ENCODE data around the gene SMC6. TPM values are rescaled to one million over a fixed set of nuclear protein-coding genes. Genes with fewer than 3 reads are reported as not detected.

SMC6 gene
- polyA plus RNA-seq, 1 donor from 2014 or later, result 20.1 TPM

DNA sequence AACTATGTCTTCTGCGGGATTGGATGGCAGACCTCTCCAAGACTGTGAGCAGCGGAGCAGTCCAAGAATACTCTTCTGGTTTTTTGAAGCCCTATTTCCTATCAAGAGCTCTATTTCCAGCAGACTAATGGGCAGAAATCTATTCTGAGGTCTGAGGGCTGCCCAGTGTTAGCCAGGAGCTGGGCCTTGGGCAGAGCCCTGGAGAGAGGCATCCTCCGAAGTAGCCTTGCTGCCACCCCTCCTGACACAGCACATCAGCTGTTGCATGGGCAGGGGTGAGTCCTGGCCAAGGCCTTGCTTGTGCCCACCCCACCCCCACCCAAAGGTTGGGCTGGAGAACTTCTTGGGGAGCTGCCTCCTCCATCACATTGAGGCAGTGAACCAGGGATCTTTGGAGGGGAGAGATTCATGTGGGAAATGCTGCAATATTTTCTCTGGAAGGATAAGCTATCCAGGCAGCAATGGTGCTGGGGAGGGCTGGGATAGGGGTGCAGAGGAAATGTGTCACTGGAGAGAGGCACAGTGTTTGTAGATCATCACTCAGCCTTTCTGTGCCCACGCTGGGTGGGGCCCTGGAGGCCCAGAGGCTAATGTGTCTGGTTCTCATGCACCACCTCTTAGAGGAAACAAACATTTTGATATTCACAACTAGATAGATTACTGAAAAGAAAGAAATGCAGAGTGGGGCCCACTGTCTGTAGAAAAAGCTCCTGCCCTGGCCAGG lies 108.5 kb downstream of the SMC6 start:
- no peak for TF ChIP-seq EP300 (conservative IDR thresholded peaks at IDR 0.05; ENCODE audit: poor library complexity, severe bottlenecking)
- no peak for TF ChIP-seq POLR2AphosphoS5 (IDR thresholded peaks at IDR 0.05)
- TF ChIP-seq, protein P1, sequence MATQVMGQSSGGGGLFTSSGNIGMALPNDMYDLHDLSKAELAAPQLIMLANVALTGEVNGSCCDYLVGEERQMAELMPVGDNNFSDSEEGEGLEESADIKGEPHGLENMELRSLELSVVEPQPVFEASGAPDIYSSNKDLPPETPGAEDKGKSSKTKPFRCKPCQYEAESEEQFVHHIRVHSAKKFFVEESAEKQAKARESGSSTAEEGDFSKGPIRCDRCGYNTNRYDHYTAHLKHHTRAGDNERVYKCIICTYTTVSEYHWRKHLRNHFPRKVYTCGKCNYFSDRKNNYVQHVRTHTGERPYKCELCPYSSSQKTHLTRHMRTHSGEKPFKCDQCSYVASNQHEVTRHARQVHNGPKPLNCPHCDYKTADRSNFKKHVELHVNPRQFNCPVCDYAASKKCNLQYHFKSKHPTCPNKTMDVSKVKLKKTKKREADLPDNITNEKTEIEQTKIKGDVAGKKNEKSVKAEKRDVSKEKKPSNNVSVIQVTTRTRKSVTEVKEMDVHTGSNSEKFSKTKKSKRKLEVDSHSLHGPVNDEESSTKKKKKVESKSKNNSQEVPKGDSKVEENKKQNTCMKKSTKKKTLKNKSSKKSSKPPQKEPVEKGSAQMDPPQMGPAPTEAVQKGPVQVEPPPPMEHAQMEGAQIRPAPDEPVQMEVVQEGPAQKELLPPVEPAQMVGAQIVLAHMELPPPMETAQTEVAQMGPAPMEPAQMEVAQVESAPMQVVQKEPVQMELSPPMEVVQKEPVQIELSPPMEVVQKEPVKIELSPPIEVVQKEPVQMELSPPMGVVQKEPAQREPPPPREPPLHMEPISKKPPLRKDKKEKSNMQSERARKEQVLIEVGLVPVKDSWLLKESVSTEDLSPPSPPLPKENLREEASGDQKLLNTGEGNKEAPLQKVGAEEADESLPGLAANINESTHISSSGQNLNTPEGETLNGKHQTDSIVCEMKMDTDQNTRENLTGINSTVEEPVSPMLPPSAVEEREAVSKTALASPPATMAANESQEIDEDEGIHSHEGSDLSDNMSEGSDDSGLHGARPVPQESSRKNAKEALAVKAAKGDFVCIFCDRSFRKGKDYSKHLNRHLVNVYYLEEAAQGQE (IDR thresholded peaks at IDR 0.05; ENCODE audit: borderline replicate concordance), result no peak
- no peak for TF ChIP-seq CTCF (IDR thresholded peaks at IDR 0.05; ENCODE audit: poor library complexity, severe bottlenecking)
- no peak for TF ChIP-seq MXI1 (conservative IDR thresholded peaks at IDR 0.05; ENCODE audit: poor library complexity, severe bottlenecking)
- no peak for TF ChIP-seq EZH2 (IDR thresholded peaks at IDR 0.05; ENCODE audit: borderline replicate concordance, insufficient read depth, low read length, poor library complexity, severe bottlenecking)
- no peak for TF ChIP-seq SMC3 (conservative IDR thresholded peaks at IDR 0.05; ENCODE audit: poor library complexity)
- TF ChIP-seq RAD21 (conservative IDR thresholded peaks at IDR 0.05), result no peak
- no peak for TF ChIP-seq TAF1 (IDR thresholded peaks at IDR 0.05; ENCODE audit: low read depth)
- Histone ChIP-seq H3K27ac (ENCODE audit: low read length) (no peak overlapping the region), H3K79me2 (replicated peaks; ENCODE audit: insufficient read depth, low read length) (no peaks in the 10 kb centered on the region)

DNA sequence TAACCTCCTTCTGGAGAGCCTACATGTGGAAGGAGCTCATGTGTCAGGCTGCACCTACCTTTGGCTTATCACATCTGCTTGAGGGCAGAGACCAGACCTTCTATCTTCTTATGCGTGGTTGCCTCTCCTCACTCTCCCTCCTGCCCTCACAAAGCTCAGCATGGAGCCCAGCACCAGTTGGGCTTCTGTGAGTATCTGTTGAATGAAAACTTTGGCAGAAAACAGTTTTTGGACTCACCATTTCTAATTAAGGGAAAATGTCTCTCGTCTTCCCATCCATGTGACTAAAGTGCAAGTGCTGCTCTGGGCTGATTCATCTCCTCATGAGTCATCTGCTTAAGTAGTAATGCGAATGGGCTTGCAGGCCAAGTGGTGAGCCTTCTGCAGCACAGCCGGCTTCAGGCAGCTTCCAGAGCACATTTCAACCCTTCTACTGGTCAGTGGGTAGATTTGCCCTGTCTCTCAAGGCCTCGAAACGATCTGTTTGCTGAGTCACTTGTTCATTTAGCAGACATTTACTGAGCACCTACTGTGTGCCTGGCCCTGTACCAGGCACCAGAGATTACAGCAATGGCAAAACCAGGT lies 110.5 kb downstream of the SMC6 start:
- no peak overlapping the region for H3K9ac ChIP-seq (ENCODE audit: low read length)
- no peaks in the 10 kb centered on the region for H4K20me1 ChIP-seq (ENCODE audit: insufficient read depth)
- H2AFZ ChIP-seq (ENCODE audit: low read depth, low read length), result no peak overlapping the region
- H3K4me2 ChIP-seq (ENCODE audit: low read length), result no peak overlapping the region
- no peaks in the 10 kb centered on the region for H3K27me3 ChIP-seq (ENCODE audit: insufficient read depth, low read depth, low read length)
- TF ChIP-seq, protein P1 (IDR thresholded peaks at IDR 0.05; ENCODE audit: borderline replicate concordance), result no peak
- TF ChIP-seq MXI1 (conservative IDR thresholded peaks at IDR 0.05; ENCODE audit: poor library complexity, severe bottlenecking) (no peak), SMC3 (conservative IDR thresholded peaks at IDR 0.05; ENCODE audit: poor library complexity) (no peak), EZH2 (IDR thresholded peaks at IDR 0.05; ENCODE audit: borderline replicate concordance, insufficient read depth, low read length, poor library complexity, severe bottlenecking) (no peak), POLR2AphosphoS5 (IDR thresholded peaks at IDR 0.05) (no peak), EP300 (conservative IDR thresholded peaks at IDR 0.05; ENCODE audit: poor library complexity, severe bottlenecking) (no peak)
- no peaks in the 10 kb centered on the region for H3K36me3 ChIP-seq (ENCODE audit: insufficient read depth, low read length)
- H3K4me3 ChIP-seq (ENCODE audit: low read length), result no peak overlapping the region
- H3F3A ChIP-seq (ENCODE audit: insufficient read depth, low read length, poor library complexity, severe bottlenecking), result no peaks in the 10 kb centered on the region
- H3K9me3 ChIP-seq (ENCODE audit: low read length), result no peaks in the 10 kb centered on the region
- H3K79me2 ChIP-seq (replicated peaks; ENCODE audit: insufficient read depth, low read length), result no peaks in the 10 kb centered on the region
- no peaks in the 10 kb centered on the region for H3K9me2 ChIP-seq (ENCODE audit: insufficient read depth, low read length)
- H3K27ac ChIP-seq (ENCODE audit: low read length), result no peak overlapping the region

More for the DNA sequence above, 108.5 kb downstream of the SMC6 start:
- no peak overlapping the region for H3K9ac ChIP-seq (ENCODE audit: low read length)
- H4K20me1 ChIP-seq (ENCODE audit: insufficient read depth), result no peaks in the 10 kb centered on the region
- no peaks in the 10 kb centered on the region for H3K27me3 ChIP-seq (ENCODE audit: insufficient read depth, low read depth, low read length)
- H2AFZ ChIP-seq (ENCODE audit: low read depth, low read length), result no peak overlapping the region
- H3K9me3 ChIP-seq (ENCODE audit: low read length), result no peaks in the 10 kb centered on the region
- no peak overlapping the region for H3K4me3 ChIP-seq (ENCODE audit: low read length)
- no peaks in the 10 kb centered on the region for H3K36me3 ChIP-seq (ENCODE audit: insufficient read depth, low read length)
- no peak overlapping the region for H3K4me2 ChIP-seq (ENCODE audit: low read length)
- no peaks in the 10 kb centered on the region for H3K9me2 ChIP-seq (ENCODE audit: insufficient read depth, low read length)
- no peaks in the 10 kb centered on the region for H3F3A ChIP-seq (ENCODE audit: insufficient read depth, low read length, poor library complexity, severe bottlenecking)

Measured in neural cell (in vitro differentiated cells).